ENCODE results near the gene ABLIM2. TPM values are rescaled to one million over a fixed set of nuclear protein-coding genes. Genes with fewer than 3 reads are reported as not detected.
A peak's percentile ranks its signal among the peaks of the same experiment; 100 is the strongest.

The ABLIM2 gene
- total and polyA plus RNA-seq, 2 experiments from 2014 or later: 1.5 to 4.3 TPM

- peak overlapping the region; percentile 72 for H3K27ac Mint-ChIP-seq
- H3K4me3 Mint-ChIP-seq: no peak overlapping the region
- Histone ChIP-seq H4K20me1 (replicated peaks; ENCODE audit: insufficient read depth) (no peaks in the 10 kb centered on the region), H3K9me2 (ENCODE audit: insufficient read depth) (no peaks in the 10 kb centered on the region), H3K27ac (ENCODE audit: low read depth) (0 out of 2 replicates have a peak overlapping the region, but pooled peaks have one; percentile 50), H3K36me3 (ENCODE audit: insufficient read depth) (no peaks in the 10 kb centered on the region), H3F3A (replicated peaks; ENCODE audit: low read depth) (0 out of 2 replicates have a peak, but pooled peaks cover 6% of the 10 kb centered on the region), H3K4me3 (no peak overlapping the region), H2AFZ (peak overlapping the region; percentile 43; the same call in 1 of the 2 replicates), H3K79me2 (replicated peaks; ENCODE audit: insufficient read depth) (no peaks in the 10 kb centered on the region), H3K27me3 (ENCODE audit: insufficient read depth) (no peaks in the 10 kb centered on the region), H3K4me1 (ENCODE audit: insufficient read depth) (peaks cover 17% of the 10 kb centered on the region), H3K4me2 (no peak overlapping the region)
- no peaks in the 10 kb centered on the region for H3K36me3 Mint-ChIP-seq (ENCODE audit: low read depth)
- ATAC-seq (peak; percentile 49), DNase-seq (ENCODE audit: low spot score) (no peak)
- TF ChIP-seq STAT1 (IDR thresholded peaks at IDR 0.05; ENCODE audit: unreplicated experiment) (no peak), CTCF (conservative IDR thresholded peaks at IDR 0.05; ENCODE audit: low read depth in 2 of 2) (0 out of 4 replicates have a peak, but pooled peaks of 1 of the 2 experiments have one; percentile 2), EZH2 (IDR thresholded peaks at IDR 0.05; ENCODE audit: low read depth, unreplicated experiment) (no peak)
- no peaks in the 10 kb centered on the region for H3K27me3 Mint-ChIP-seq (ENCODE audit: insufficient read depth, low read depth, poor library complexity)
- H3K9me3 Mint-ChIP-seq: no peaks in the 10 kb centered on the region
- H3K4me1 Mint-ChIP-seq: peaks cover 24% of the 10 kb centered on the region
Observed at GRCh38 chr4:7959078-7959477, 199.5 kb downstream of the ABLIM2 start.

- Mint-ChIP-seq H3K4me3 (no peak overlapping the region), H3K36me3 (ENCODE audit: low read depth) (no peaks in the 10 kb centered on the region), H3K27ac (no peak overlapping the region), H3K9me3 (peaks cover 3% of the 10 kb centered on the region; the same call in 1 of the 3 replicates), H3K4me1 (peaks cover 21% of the 10 kb centered on the region), H3K27me3 (ENCODE audit: insufficient read depth, low read depth, poor library complexity) (no peaks in the 10 kb centered on the region)
- H3K9me2 ChIP-seq (ENCODE audit: insufficient read depth): no peaks in the 10 kb centered on the region
- H3F3A ChIP-seq (replicated peaks; ENCODE audit: low read depth): 0 out of 2 replicates have a peak, but pooled peaks cover 6% of the 10 kb centered on the region
- H3K4me3 ChIP-seq: no peak overlapping the region
- ATAC-seq (no peak; the same call in 2 of the 3 replicates), DNase-seq (ENCODE audit: low spot score) (no peak)
- H3K4me2 ChIP-seq: no peak overlapping the region
- H3K4me1 ChIP-seq (ENCODE audit: insufficient read depth): peaks cover 17% of the 10 kb centered on the region
- H3K27me3 ChIP-seq (ENCODE audit: insufficient read depth): no peaks in the 10 kb centered on the region
- H3K36me3 ChIP-seq (ENCODE audit: insufficient read depth): no peaks in the 10 kb centered on the region
- H2AFZ ChIP-seq: no peak overlapping the region
- H4K20me1 ChIP-seq (replicated peaks; ENCODE audit: insufficient read depth): no peaks in the 10 kb centered on the region
- H3K79me2 ChIP-seq (replicated peaks; ENCODE audit: insufficient read depth): no peaks in the 10 kb centered on the region
- no peak overlapping the region for H3K27ac ChIP-seq (ENCODE audit: low read depth)
- TF ChIP-seq EZH2phosphoT487 (IDR thresholded peaks at IDR 0.05; ENCODE audit: unreplicated experiment) (no peak), ZNF462 (CRISPR knock-in tag; IDR thresholded peaks at IDR 0.05) (no peak), STAT1 (IDR thresholded peaks at IDR 0.05; ENCODE audit: unreplicated experiment) (no peak), CTCF (conservative IDR thresholded peaks at IDR 0.05; ENCODE audit: low read depth in 2 of 2) (no peak), ZNF331 (CRISPR knock-in tag; IDR thresholded peaks at IDR 0.05; ENCODE audit: low read depth) (no peak), NANOG (IDR thresholded peaks at IDR 0.05; ENCODE audit: borderline replicate concordance) (no peak), EZH2 (IDR thresholded peaks at IDR 0.05; ENCODE audit: low read depth, unreplicated experiment) (no peak), POLR2AphosphoS5 (IDR thresholded peaks at IDR 0.05; ENCODE audit: low read depth) (no peak)
Observed at GRCh38 chr4:7956934-7957656, 201.5 kb downstream of the ABLIM2 start.
